ENCODE measurements around the gene HIVEP3.

Gene HIVEP3

GRCh38 chr1:41714638-41715389 is 203.9 kb downstream of the HIVEP3 start:
- Histone ChIP-seq H3K27me3 (ENCODE audit: control insufficient read depth in 3 of 3, insufficient read depth in 3 of 3, low read depth in 1 of 3, low read length in 3 of 3) (no peaks in the 10 kb centered on the region), H3K4me3 (ENCODE audit: low read length in 2 of 2) (no peak overlapping the region), H3K79me1 (ENCODE audit: low read depth, low read length) (no peaks in the 10 kb centered on the region), H2BK15ac (ENCODE audit: low read length) (peak overlapping the region; percentile 33), H3K23ac (ENCODE audit: low read depth, low read length, poor library complexity) (no peak overlapping the region), H2BK120ac (ENCODE audit: low read depth, low read length) (no peak overlapping the region), H3K9ac (ENCODE audit: low read depth, low read length, poor library complexity) (peak overlapping the region; percentile 9), H3K4ac (ENCODE audit: low read length) (no peak overlapping the region), H3K18ac (ENCODE audit: low read length) (peak overlapping the region; percentile 81), H2AFZ (ENCODE audit: low read length) (no peak overlapping the region), H2BK12ac (ENCODE audit: low read length) (no peak overlapping the region), H3K36me3 (replicated peaks in 1 of 2; ENCODE audit: control insufficient read depth in 2 of 2, insufficient read depth in 2 of 2, low read length in 2 of 2) (no peaks in the 10 kb centered on the region), H4K8ac (ENCODE audit: low read depth, low read length) (no peak overlapping the region), H3K4me1 (ENCODE audit: control insufficient read depth in 2 of 2, insufficient read depth in 1 of 2, low read depth in 1 of 2, low read length in 2 of 2) (peaks cover 0 to 10% of the 10 kb centered on the region in 2 donors), H3K4me2 (ENCODE audit: insufficient read depth, low read length, poor library complexity, severe bottlenecking) (no peak overlapping the region), H3K9me3 (replicated peaks in 1 of 2; ENCODE audit: control insufficient read depth in 2 of 2, insufficient read depth in 1 of 2, low read depth in 1 of 2, low read length in 2 of 2) (no peaks in the 10 kb centered on the region), H2BK5ac (ENCODE audit: low read length) (no peak overlapping the region), H3K14ac (ENCODE audit: low read length) (no peak overlapping the region), H4K91ac (ENCODE audit: low read depth, low read length, poor library complexity) (no peak overlapping the region), H3K27ac (replicated peaks; ENCODE audit: low read length) (no peak overlapping the region), H2AK5ac (ENCODE audit: low read depth, low read length) (no peak overlapping the region)
- DNase-seq (ENCODE audit: low spot score), result no peak
- WGBS, 2 donors (ENCODE audit: extremely low coverage in 2 of 2, insufficient read length in 2 of 2, insufficient replicate concordance in 1 of 2), result no CpG with 5 or more reads among the region's 9 CpGs

- no peak overlapping the region for H2AK5ac ChIP-seq (ENCODE audit: low read depth, low read length)
Observed at GRCh38 chr1:41713557-41714327, 205.0 kb downstream of the HIVEP3 start.

GRCh38 chr1:41713141-41713540 is 205.6 kb downstream of the HIVEP3 start:
- Histone ChIP-seq H3K27ac (replicated peaks; ENCODE audit: low read length) (no peak overlapping the region), H3K27me3 (ENCODE audit: control insufficient read depth in 3 of 3, insufficient read depth in 3 of 3, low read depth in 1 of 3, low read length in 3 of 3) (no peaks in the 10 kb centered on the region), H2BK12ac (ENCODE audit: low read length) (no peak overlapping the region), H4K91ac (ENCODE audit: low read depth, low read length, poor library complexity) (no peak overlapping the region), H3K23ac (ENCODE audit: low read depth, low read length, poor library complexity) (no peak overlapping the region), H3K4ac (ENCODE audit: low read length) (no peak overlapping the region), H3K14ac (ENCODE audit: low read length) (no peak overlapping the region), H2AK5ac (ENCODE audit: low read depth, low read length) (no peak overlapping the region), H3K4me2 (ENCODE audit: insufficient read depth, low read length, poor library complexity, severe bottlenecking) (no peak overlapping the region), H2AFZ (ENCODE audit: low read length) (no peak overlapping the region), H3K4me1 (ENCODE audit: control insufficient read depth in 2 of 2, insufficient read depth in 1 of 2, low read depth in 1 of 2, low read length in 2 of 2) (peaks cover 0 to 10% of the 10 kb centered on the region in 2 donors), H3K4me3 (ENCODE audit: low read length in 2 of 2) (no peak overlapping the region), H2BK15ac (ENCODE audit: low read length) (no peak overlapping the region), H3K9ac (ENCODE audit: low read depth, low read length, poor library complexity) (no peak overlapping the region), H3K18ac (ENCODE audit: low read length) (no peak overlapping the region), H4K8ac (ENCODE audit: low read depth, low read length) (no peak overlapping the region), H3K9me3 (replicated peaks in 1 of 2; ENCODE audit: control insufficient read depth in 2 of 2, insufficient read depth in 1 of 2, low read depth in 1 of 2, low read length in 2 of 2) (no peaks in the 10 kb centered on the region), H3K79me1 (ENCODE audit: low read depth, low read length) (no peaks in the 10 kb centered on the region), H2BK120ac (ENCODE audit: low read depth, low read length) (no peak overlapping the region), H2BK5ac (ENCODE audit: low read length) (no peak overlapping the region), H3K36me3 (replicated peaks in 1 of 2; ENCODE audit: control insufficient read depth in 2 of 2, insufficient read depth in 2 of 2, low read length in 2 of 2) (no peaks in the 10 kb centered on the region)
- WGBS, 2 donors (ENCODE audit: extremely low coverage in 2 of 2, insufficient read length in 2 of 2, insufficient replicate concordance in 1 of 2), result no CpG with 5 or more reads among the region's 5 CpGs
- no peak for DNase-seq (ENCODE audit: low spot score)

More at GRCh38 chr1:41713557-41714327, 205.0 kb downstream of the HIVEP3 start:
- no peaks in the 10 kb centered on the region for H3K9me3 ChIP-seq (replicated peaks in 1 of 2; ENCODE audit: control insufficient read depth in 2 of 2, insufficient read depth in 1 of 2, low read depth in 1 of 2, low read length in 2 of 2)
- no peak overlapping the region for H2BK15ac ChIP-seq (ENCODE audit: low read length)
- no peak overlapping the region for H3K4me2 ChIP-seq (ENCODE audit: insufficient read depth, low read length, poor library complexity, severe bottlenecking)
- H3K14ac ChIP-seq (ENCODE audit: low read length), result no peak overlapping the region
- H3K4ac ChIP-seq (ENCODE audit: low read length), result no peak overlapping the region
- no peaks in the 10 kb centered on the region for H3K79me1 ChIP-seq (ENCODE audit: low read depth, low read length)
- H2BK120ac ChIP-seq (ENCODE audit: low read depth, low read length), result no peak overlapping the region
- H2AFZ ChIP-seq (ENCODE audit: low read length), result no peak overlapping the region
- no peak overlapping the region for H3K9ac ChIP-seq (ENCODE audit: low read depth, low read length, poor library complexity)
- no peak overlapping the region for H3K27ac ChIP-seq (replicated peaks; ENCODE audit: low read length)
- no peak overlapping the region for H3K4me3 ChIP-seq (ENCODE audit: low read length in 2 of 2)
- peaks cover 0 to 10% of the 10 kb centered on the region in 2 donors for H3K4me1 ChIP-seq (ENCODE audit: control insufficient read depth in 2 of 2, insufficient read depth in 1 of 2, low read depth in 1 of 2, low read length in 2 of 2)
- H4K91ac ChIP-seq (ENCODE audit: low read depth, low read length, poor library complexity), result no peak overlapping the region
- no peak overlapping the region for H2BK5ac ChIP-seq (ENCODE audit: low read length)
- DNase-seq (ENCODE audit: low spot score), result no peak
- H3K23ac ChIP-seq (ENCODE audit: low read depth, low read length, poor library complexity), result no peak overlapping the region
- H4K8ac ChIP-seq (ENCODE audit: low read depth, low read length), result no peak overlapping the region
- no peaks in the 10 kb centered on the region for H3K27me3 ChIP-seq (ENCODE audit: control insufficient read depth in 3 of 3, insufficient read depth in 3 of 3, low read depth in 1 of 3, low read length in 3 of 3)
- no CpG with 5 or more reads among the region's 6 CpGs for WGBS, 2 donors (ENCODE audit: extremely low coverage in 2 of 2, insufficient read length in 2 of 2, insufficient replicate concordance in 1 of 2)
- no peak overlapping the region for H2BK12ac ChIP-seq (ENCODE audit: low read length)
- H3K36me3 ChIP-seq (replicated peaks in 1 of 2; ENCODE audit: control insufficient read depth in 2 of 2, insufficient read depth in 2 of 2, low read length in 2 of 2), result no peaks in the 10 kb centered on the region
- H3K18ac ChIP-seq (ENCODE audit: low read length), result no peak overlapping the region

GRCh38 chr1:41712695-41713094 is 206.0 kb downstream of the HIVEP3 start:
- Histone ChIP-seq H3K4ac (ENCODE audit: low read length) (no peak overlapping the region), H4K8ac (ENCODE audit: low read depth, low read length) (no peak overlapping the region), H3K4me3 (ENCODE audit: low read length in 2 of 2) (no peak overlapping the region), H3K79me1 (ENCODE audit: low read depth, low read length) (no peaks in the 10 kb centered on the region), H3K18ac (ENCODE audit: low read length) (peak overlapping the region; percentile 63), H2BK15ac (ENCODE audit: low read length) (no peak overlapping the region), H3K9ac (ENCODE audit: low read depth, low read length, poor library complexity) (peak overlapping the region; percentile 45), H3K27me3 (ENCODE audit: control insufficient read depth in 3 of 3, insufficient read depth in 3 of 3, low read depth in 1 of 3, low read length in 3 of 3) (no peaks in the 10 kb centered on the region), H2BK120ac (ENCODE audit: low read depth, low read length) (peak overlapping the region; percentile 18), H3K9me3 (replicated peaks in 1 of 2; ENCODE audit: control insufficient read depth in 2 of 2, insufficient read depth in 1 of 2, low read depth in 1 of 2, low read length in 2 of 2) (no peaks in the 10 kb centered on the region), H3K23ac (ENCODE audit: low read depth, low read length, poor library complexity) (peak overlapping the region; percentile 17), H2AFZ (ENCODE audit: low read length) (no peak overlapping the region), H2AK5ac (ENCODE audit: low read depth, low read length) (peak overlapping the region; percentile 76), H2BK5ac (ENCODE audit: low read length) (no peak overlapping the region), H3K14ac (ENCODE audit: low read length) (no peak overlapping the region), H3K36me3 (replicated peaks in 1 of 2; ENCODE audit: control insufficient read depth in 2 of 2, insufficient read depth in 2 of 2, low read length in 2 of 2) (no peaks in the 10 kb centered on the region), H3K4me2 (ENCODE audit: insufficient read depth, low read length, poor library complexity, severe bottlenecking) (no peak overlapping the region), H4K91ac (ENCODE audit: low read depth, low read length, poor library complexity) (no peak overlapping the region), H3K27ac (replicated peaks; ENCODE audit: low read length) (no peak overlapping the region), H3K4me1 (ENCODE audit: control insufficient read depth in 2 of 2, insufficient read depth in 1 of 2, low read depth in 1 of 2, low read length in 2 of 2) (peaks cover 0 to 10% of the 10 kb centered on the region in 2 donors), H2BK12ac (ENCODE audit: low read length) (peak overlapping the region; percentile 91)
- DNase-seq (ENCODE audit: low spot score), result no peak
- WGBS, 2 donors (ENCODE audit: extremely low coverage in 2 of 2, insufficient read length in 2 of 2, insufficient replicate concordance in 1 of 2), result no CpG with 5 or more reads among the region's 5 CpGs
